H54 (cell line): ENCODE measurements around the gene ASPHD1.
"Not testable (repeated sequence)": the region's sequence is repeated elsewhere in the genome, so short reads cannot be mapped to it uniquely, and the experiment has no call there.

ENCODE experiments used
- DNase-seq: peaks from one replicate; pipeline ENCODE4 v3.0.0; 2011; ENCODE audit warnings: low spot score, mixed read lengths; ENCODE audit not compliant: insufficient read length
- FAIRE-seq: peaks from 3 replicates; lab custom pipeline; 2011; peaks lifted over from hg19 to GRCh38; lab: Jason Lieb, UNC
- POLR2A ChIP-seq: IDR thresholded peaks from 2 replicates; pipeline ENCODE4 v1.6.1; 2011; ENCODE audit warnings: low read depth, mild to moderate bottlenecking, low read length

ASPHD1 gene

DNA sequence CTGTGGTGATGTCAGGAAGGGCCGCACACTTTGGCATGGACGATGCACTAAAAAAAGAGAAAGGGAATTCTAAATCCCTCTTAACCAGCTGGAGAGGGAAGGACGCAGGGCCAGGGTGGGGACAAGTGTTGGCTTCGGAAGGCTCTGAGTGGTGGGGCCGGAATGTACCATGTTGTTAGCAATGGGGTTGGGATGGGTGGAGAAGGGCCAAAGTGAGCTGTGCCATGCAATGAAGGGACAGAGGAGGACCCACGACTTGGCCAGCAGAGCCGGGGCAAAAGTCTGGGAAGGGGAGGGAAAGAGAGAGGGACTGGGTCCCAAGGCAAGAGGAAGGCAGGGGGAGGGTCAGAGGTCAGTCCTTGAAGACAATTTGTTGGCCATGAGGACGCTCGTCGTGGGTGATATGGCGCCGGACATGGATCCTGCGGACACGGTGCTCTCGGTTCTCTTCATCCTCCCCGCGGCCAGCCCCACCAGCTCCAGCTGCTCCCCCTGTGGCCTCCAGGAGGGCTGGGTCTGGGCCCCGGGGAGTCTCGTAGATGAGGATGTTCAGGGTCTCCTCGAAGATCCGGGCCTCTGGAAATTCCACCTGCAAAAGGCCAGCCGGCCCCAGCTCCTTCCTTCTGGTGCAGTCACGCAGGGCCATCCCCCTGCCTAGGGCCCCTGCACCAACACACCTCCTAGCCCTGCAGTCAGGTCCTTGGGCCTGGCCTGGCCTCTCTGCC lies 6.4 kb downstream of the ASPHD1 start:
- FAIRE-seq (no peak), DNase-seq (no peak)
- no peak for TF ChIP-seq POLR2A

DNA sequence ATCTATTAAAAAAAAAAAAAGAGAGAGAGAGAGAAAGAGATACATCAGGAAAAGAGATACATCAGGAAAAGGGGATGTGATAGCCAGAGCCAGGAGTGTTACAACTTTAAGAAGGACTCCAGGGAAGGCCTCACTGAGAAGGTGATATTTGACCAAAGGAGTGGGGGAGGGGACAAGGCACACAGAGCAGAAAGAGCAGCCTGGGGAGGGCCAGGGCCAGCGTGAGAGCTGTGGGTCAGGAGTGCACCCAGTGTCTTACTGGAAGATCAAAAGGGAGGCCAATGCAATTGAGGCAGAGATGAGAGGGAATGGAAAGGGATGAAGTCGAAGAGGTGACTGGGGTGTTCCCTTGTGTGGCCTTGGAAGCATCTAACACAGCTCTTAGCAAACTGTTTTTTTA lies 7.7 kb downstream of the ASPHD1 start:
- DNase-seq: no peak
- no peak for TF ChIP-seq POLR2A
- FAIRE-seq: no peak

DNA sequence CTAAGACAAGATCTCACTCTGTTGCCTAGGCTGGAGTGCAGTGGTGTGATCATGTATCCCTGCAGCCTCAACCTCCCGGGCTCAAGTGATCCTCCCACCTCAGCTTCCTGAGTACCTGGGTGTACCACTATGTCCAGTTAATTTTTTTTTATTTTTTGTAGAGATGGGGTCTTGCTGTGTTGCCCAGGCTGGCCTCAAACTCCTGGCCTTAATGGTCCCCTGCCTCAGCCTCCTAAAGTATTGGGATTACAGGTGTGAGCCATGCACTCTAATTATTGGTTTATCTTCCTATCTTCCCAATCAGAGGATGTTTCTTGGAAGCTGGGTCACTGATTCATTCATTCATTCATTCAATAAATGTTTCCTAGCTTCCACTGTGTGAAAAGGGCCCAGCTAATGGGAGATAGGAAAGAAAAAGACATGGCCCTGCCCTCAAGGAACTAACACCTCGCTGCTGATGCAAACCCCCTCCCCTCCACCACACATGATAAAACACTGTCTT lies 8.5 kb downstream of the ASPHD1 start:
- DNase-seq: no peak
- FAIRE-seq: no peak
- no peak for TF ChIP-seq POLR2A

DNA sequence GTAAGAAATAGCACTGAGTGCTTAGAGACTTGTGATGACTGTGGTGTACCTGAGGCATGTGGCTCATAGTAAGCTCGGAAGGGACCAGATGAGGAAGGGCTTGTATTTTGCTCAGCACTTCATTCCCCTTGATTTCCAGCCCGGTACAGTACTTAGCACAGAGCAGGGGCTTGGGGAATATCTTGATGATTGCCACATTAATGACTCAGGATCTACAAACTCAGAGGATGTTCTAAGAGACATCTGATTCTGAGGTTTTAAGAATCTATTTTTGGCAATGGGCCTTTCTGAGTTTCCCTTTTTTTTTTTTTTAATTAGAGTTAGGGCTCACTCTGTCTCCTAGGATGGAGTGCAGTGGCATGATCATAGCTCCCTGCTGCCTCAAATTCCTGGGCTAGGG lies 9.1 kb downstream of the ASPHD1 start:
- no peak for DNase-seq
- no peak for FAIRE-seq
- no peak for TF ChIP-seq POLR2A

DNA sequence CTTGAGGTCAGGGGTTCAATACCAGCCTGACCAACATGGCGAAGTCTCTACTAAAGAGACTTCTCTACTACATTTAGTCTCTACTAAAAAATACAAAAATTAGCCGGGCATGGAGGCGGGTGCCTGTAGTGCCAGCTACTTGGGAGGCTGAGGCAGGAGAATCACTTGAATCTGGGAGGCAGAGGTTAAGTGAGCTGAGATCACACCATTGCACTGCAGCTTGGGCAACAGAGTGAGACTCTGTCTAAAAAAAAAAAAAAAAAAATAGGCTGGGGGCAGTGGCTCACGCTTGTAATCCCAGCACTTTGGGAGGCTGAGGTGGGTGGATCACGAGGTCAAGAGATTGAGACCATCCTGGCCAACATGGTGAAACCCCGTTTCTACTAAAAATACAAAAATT lies 9.6 kb downstream of the ASPHD1 start:
- FAIRE-seq: not testable (repeated sequence)

DNA sequence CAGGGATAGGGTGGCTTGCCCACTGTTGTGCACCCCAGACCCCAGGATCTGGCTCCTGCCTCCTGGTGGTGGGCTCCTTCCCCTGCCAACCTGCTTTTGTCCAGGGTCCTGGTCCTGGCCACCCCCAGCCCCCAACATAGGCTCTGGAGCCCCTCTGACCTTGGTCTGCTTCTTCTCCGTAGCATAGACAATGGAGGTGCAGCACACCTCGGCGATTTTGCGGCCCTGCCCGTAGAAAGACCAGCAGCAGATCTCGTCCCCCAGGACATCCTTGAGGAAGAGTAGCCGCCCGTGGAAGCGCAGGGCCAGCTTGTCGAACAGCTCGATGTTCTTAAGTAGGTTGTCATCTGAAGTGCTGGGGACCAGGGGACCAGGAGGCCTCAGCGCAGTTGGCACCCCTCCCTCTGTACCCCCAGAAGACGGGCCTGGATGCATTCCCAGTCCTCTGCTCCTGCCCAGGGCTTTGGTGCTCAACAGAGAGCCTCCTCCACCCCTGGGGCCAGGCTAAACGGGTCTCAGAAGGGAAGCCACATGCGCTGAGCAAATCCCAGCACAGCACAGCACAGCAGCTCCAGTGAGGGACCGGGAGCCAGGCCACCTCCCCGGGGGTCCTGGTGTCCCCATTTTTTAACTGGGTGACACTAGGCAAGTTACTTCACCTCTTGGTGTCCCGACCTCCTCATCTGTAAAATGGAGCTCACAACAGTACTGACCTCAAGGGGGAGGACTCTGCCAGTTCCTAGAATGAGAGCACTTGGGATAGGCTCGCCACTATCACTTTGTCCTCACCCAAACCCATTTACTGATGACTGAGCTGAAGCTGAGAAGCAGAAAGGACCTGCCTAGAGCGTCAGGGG lies 10.8 kb downstream of the ASPHD1 start:
- DNase-seq: no peak
- TF ChIP-seq POLR2A: no peak
- FAIRE-seq: no peak

More for the DNA sequence above, 9.6 kb downstream of the ASPHD1 start:
- not testable (repeated sequence) for DNase-seq

DNA sequence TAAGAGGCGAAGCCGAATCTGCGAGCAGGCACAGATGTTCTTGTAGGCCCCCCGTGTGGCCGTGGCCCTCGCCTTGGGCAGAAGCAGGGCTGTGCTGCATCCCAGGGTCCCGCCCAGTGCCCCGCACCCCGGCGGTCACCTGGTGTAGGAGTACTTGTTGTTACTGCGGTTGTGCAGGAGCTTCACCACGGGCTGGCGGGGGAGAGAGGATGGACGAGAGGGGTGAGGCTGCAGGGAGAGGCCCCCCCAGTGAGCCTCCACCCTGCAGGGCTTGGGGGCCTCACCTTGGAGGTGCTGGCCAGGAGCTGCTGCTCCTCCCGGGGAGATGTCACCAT lies 11.4 kb downstream of the ASPHD1 start:
- FAIRE-seq: no peak
- no peak for DNase-seq
- TF ChIP-seq POLR2A: no peak

DNA sequence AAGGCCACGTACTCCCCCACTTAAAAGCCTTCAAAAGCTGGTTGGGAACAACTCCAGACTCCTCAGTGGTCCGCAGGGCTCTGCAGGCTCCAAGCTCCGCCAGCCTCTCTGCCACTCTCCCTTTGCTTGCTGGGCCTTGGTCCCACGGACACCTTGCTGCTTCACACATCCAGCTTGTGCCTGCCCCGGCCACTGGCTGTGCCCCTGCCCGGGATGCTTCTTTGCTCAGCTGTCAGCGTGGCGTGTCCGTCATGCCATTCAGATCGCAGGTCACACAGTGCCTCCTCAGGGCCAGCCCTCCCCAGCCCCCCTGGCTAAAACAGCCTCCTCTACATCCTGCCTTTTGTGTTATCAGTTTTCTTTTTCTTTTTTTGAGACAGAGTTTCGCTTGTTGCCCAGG lies 11.8 kb downstream of the ASPHD1 start:
- FAIRE-seq: no peak
- TF ChIP-seq POLR2A: no peak
- no peak for DNase-seq

DNA sequence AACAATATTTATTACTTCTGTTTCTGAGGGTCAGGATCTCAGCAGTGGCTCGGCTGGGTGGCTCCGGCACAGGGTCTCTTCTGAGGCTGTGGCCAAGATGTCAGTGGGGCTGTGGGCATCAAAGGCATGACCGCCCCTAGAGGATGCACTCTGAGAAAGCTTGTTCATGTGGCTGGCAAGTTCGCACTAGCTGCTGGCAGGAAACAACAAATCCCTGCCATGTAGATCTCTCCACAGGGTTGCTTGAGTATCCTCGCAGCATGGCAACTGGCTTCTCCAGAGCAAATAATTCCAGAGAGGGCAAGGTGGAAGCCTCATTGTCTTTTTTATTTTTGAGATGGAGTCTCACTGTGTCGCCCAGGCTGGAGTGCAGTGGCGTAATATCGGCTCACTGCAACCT lies 13.2 kb downstream of the ASPHD1 start:
- no peak for TF ChIP-seq POLR2A
- FAIRE-seq (no peak), DNase-seq (no peak)

DNA sequence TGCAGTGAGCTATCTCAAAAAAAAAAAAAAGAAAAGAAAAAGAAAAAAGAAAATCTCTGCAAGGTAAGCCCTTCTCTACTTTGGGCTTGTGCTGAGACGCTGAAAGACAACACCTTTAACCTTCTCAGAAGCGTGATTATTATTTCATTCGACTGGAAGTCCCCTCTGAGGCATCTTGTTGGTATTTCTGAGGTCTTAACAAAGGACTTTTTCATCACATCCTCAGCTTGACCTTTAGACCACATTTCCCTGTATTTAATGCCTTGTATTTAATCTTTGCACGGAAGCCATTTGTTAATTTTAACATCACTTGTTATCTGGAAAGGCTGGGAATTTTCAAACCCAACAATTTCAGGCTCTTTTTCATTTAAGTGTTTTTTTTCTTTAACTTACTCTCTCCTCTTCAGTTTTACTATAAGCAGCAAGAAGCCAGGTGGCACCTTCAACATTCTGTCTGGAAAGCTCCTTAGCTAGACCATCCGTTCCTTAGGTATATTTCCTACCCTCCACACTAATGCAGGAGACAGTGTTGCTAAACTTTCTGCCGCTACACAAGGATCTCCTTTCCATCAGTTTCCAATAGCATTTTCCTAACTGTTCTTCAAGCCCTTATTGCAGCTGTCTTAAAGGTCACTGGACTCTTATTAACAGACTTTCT lies 15.4 kb downstream of the ASPHD1 start:
- no peak for TF ChIP-seq POLR2A
- no peak for DNase-seq
- FAIRE-seq: no peak

DNA sequence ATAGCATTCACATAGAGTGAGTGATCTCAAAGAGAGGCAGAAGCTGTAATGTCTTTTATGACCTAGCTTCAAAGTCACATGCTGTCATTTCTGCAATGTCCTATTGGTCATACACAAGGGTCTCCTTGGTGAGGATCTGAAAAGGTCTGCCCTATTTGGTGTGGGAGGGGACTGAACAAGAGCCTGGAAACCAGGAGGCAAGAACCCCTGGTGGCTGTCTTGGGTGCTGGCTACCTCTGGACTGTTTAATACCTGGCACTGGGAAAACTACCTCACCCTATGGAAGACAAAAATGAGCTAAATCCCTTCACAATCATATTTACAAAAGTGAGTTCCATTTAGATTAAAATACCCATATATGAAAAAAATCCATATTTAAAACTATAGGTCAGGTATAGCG lies 16.7 kb downstream of the ASPHD1 start:
- no peak for TF ChIP-seq POLR2A
- DNase-seq (no peak), FAIRE-seq (no peak)

DNA sequence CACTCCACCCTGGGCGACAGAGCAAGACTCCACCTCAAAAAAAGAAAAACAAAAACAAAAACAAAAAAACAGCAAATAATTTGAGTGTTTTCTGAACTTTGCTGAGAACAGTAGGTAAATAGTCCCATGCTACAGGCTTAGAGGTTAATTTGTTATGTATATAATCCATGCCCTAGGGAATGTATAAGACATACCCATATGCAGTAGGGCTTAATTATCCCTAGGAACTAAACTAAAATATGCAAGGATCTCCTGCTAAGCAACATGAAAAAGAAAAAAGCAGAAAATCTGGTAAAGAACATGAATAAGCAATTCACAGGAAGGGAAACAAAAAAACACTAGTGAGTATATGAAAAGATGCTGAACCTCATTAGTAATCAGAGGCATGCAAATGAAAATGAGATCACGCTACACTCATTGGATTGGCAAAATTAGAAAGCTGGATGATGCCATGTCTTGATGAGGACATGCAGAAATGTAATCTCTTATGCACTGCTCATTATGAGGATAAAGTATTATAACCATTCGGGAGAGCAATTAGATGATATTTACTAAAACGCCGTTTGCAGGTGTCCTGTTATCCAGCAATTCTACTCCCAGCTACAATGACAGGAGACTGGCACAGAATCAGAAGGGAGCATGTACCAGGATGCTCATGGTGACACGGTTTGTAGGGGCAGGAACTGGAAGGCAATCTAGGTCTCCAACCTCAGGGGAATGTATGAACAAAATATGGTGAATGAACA lies 20.2 kb downstream of the ASPHD1 start:
- TF ChIP-seq POLR2A: no peak
- no peak for DNase-seq
- no peak for FAIRE-seq

DNA sequence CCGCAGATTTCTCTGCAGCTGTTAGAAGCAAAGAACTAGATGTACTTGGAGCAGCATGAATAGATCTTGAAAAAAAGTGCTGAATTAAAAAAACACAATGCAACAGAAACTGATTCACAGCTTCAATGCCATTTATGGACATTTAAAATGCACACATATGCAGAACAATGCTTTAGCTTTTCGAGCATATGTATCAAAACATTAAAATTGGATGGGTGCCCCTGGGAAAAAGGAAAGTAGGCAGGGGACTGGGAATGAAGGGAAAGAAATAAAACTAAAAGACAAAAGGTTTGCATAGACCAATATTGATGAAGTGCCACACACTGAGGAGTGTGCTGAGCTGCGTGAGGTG lies 20.7 kb downstream of the ASPHD1 start:
- FAIRE-seq (no peak), DNase-seq (no peak)
- TF ChIP-seq POLR2A: no peak

DNA sequence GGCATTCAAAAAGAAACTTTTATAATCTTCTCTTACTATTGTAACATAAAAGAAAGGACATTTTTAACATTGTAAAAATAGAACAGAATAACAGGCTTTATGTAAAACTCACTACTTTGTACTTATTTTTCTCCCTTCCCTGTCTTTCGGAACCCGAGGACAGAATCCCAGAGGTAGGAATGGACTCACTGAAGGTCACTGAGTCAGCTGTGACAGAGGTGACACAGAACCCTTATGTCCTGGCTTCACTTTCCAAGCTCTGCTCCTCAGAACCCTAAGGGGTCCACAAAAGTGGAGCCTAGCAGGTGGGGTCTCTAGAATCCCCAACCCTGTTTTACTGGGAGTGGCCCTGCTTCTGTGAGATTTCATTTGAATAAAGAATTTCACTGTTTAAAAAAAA lies 22.0 kb downstream of the ASPHD1 start:
- DNase-seq (no peak), FAIRE-seq (no peak)
- TF ChIP-seq POLR2A: no peak
